ENCODE data around the gene SCRN2. TPM values are rescaled to one million over a fixed set of nuclear protein-coding genes. Genes with fewer than 3 reads are reported as not detected.

The SCRN2 gene
- total RNA-seq, 1 donor from 2014 or later: 30.1 TPM

DNA sequence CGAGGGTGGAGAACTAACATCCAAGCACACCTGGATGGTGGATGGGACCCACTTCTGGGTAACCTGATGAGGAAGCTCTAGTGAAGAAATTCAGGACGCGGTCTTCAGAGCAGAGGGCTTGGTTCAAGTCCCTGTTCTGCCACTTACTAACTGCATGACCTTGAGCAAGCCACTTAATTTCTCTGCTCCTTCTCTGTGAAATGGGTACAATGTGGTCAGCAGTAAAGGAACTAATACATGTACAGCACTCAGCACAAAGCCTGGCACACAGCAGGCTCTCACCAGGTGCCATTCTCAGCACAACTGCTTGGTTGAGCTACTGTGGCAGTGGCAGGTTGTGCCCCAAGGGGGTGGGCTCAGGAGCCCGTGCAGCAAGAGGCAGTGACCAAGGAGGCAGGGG lies 17.6 kb downstream of the SCRN2 start:
- TF ChIP-seq CTCF (IDR thresholded peaks at IDR 0.05; ENCODE audit: insufficient read depth, low read length, poor library complexity, severe bottlenecking): no peak
- H3K4me3 ChIP-seq (ENCODE audit: low read depth, low read length): no peak overlapping the region
- no peaks in the 10 kb centered on the region for H3K27me3 ChIP-seq (ENCODE audit: control insufficient read depth, insufficient read depth, low read length)
- peaks cover 4% of the 10 kb centered on the region for H3K36me3 ChIP-seq (ENCODE audit: control insufficient read depth, insufficient read depth, low read length)
- DNase-seq (ENCODE audit: low read depth): no peak

- Histone ChIP-seq H3K27me3 (ENCODE audit: control insufficient read depth, insufficient read depth, low read length) (no peaks in the 10 kb centered on the region), H3K36me3 (ENCODE audit: control insufficient read depth, insufficient read depth, low read length) (peaks cover 4% of the 10 kb centered on the region), H3K4me3 (ENCODE audit: low read depth, low read length) (no peak overlapping the region)
- no peak for DNase-seq (ENCODE audit: low read depth)
- no peak for TF ChIP-seq CTCF (IDR thresholded peaks at IDR 0.05; ENCODE audit: insufficient read depth, low read length, poor library complexity, severe bottlenecking)
Observed at GRCh38 chr17:47822785-47823184, 18.3 kb downstream of the SCRN2 start.

GRCh38 chr17:47821424-47822391 lies 19.4 kb downstream of the SCRN2 start, which contains the start of gene OSBPL7:
OSBPL7 (minus strand) TSS chr17:47821794; CDS start chr17:47820278, 1,516 bp downstream.
- peak; percentile 30 for TF ChIP-seq CTCF (IDR thresholded peaks at IDR 0.05; ENCODE audit: insufficient read depth, low read length, poor library complexity, severe bottlenecking)
- H3K36me3 ChIP-seq (ENCODE audit: control insufficient read depth, insufficient read depth, low read length): peaks cover under 1% of the 10 kb centered on the region
- H3K4me3 ChIP-seq (ENCODE audit: low read depth, low read length): peak within 1 kb of the TSS; percentile 62
- DNase-seq (ENCODE audit: low read depth): peak; percentile 73
- H3K27me3 ChIP-seq (ENCODE audit: control insufficient read depth, insufficient read depth, low read length): no peaks in the 10 kb centered on the region

DNA sequence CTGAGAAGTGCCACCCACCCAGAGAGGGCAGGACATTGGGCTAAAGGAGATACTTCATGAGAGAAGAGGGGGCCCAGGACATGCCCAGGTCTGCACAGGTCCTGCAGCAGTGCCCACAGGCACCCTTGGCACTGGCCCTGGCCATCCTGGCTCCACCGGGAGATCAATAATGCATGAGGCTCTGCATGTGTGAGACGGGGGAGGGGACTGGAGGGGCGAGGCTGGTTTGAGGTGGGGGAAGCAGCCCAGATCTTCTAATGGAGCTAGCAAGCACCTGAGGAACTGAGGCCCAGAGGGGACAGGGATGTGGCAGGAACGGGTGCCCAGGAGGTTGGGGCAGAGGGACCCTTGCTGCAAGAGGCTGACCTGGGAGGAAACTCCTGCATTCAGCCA lies 20.0 kb downstream of the SCRN2 start:
- Histone ChIP-seq H3K36me3 (ENCODE audit: control insufficient read depth, insufficient read depth, low read length) (no peaks in the 10 kb centered on the region), H3K27me3 (ENCODE audit: control insufficient read depth, insufficient read depth, low read length) (no peaks in the 10 kb centered on the region), H3K4me3 (ENCODE audit: low read depth, low read length) (peak overlapping the region; percentile 62)
- DNase-seq (ENCODE audit: low read depth): no peak
- no peak for TF ChIP-seq CTCF (IDR thresholded peaks at IDR 0.05; ENCODE audit: insufficient read depth, low read length, poor library complexity, severe bottlenecking)

DNA sequence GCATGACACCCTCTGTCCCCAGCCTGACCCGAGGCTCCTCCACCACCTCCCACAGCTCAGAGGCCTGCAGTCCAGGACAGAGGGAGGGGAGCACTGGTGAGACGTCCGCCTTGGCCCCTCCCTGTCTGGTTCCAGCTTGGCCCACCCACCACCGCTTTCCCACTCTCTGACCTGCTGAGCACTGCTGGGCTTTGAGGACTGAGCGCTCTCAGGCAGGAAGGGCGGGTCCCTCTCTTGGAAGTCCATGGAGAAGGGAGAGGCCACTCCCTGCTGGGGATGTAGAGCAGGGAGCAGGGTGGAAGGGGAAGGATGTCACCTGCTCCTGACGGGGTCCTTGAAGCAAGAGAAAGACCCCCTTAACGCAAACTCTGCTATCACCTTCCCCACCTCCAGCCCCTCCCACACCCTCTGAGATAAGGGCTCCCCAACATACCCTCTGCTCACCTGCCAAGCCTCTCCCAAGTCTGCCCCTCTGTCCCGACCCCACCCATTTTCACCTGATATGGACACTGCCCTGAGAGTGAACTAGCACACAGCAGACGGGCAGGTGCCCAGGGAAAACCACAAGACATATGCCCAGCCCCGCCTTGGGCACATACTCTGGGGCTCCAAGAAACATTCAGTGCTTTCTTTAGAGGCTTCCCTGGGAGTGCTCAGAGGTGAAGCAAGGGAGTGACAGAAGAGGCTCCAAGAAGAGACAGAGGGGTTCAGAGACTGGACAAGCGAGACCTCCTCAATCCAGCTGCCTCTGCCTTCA lies 20.9 kb downstream of the SCRN2 start:
- Histone ChIP-seq H3K27me3 (ENCODE audit: control insufficient read depth, insufficient read depth, low read length) (no peaks in the 10 kb centered on the region), H3K4me3 (ENCODE audit: low read depth, low read length) (no peak overlapping the region), H3K36me3 (ENCODE audit: control insufficient read depth, insufficient read depth, low read length) (no peaks in the 10 kb centered on the region)
- no peak for DNase-seq (ENCODE audit: low read depth)
- no peak for TF ChIP-seq CTCF (IDR thresholded peaks at IDR 0.05; ENCODE audit: insufficient read depth, low read length, poor library complexity, severe bottlenecking)

Measured in kidney epithelial cell (primary cell).